H9 (cell line): ENCODE data around the gene STEAP2. TPM values are rescaled to one million over a fixed set of nuclear protein-coding genes. Genes with fewer than 3 reads are reported as not detected.

Source experiments
- DNase-seq: peaks from one replicate; pipeline ENCODE4 v3.0.0-alpha.2; 2017
- H2AFZ ChIP-seq: one replicate; pipeline ENCODE4 v1.6.1; 2013; ENCODE audit warnings: mild to moderate bottlenecking, low read length, control low read depth, moderate library complexity
- H2AK5ac ChIP-seq: 2 replicates; pipeline ENCODE4 v1.6.1; 2013; ENCODE audit warnings: low read length, control low read depth, mixed read lengths; ENCODE audit not compliant: insufficient read length
- H2BK120ac ChIP-seq: one replicate; pipeline ENCODE4 v1.6.1; 2013; ENCODE audit warnings: low read depth, mild to moderate bottlenecking, low read length, control low read depth, inconsistent platforms; ENCODE audit not compliant: poor library complexity, severe bottlenecking
- H2BK12ac ChIP-seq: 2 replicates; pipeline ENCODE4 v1.6.1; 2013; ENCODE audit warnings: low read length, control low read depth, mixed read lengths, low read depth; ENCODE audit not compliant: insufficient read length
- H2BK15ac ChIP-seq: 2 replicates; pipeline ENCODE4 v1.6.1; 2013; ENCODE audit warnings: low read depth, low read length, control low read depth
- H2BK20ac ChIP-seq: one replicate; pipeline ENCODE4 v1.6.1; 2013; ENCODE audit warnings: low read depth, mild to moderate bottlenecking, low read length, control low read depth, inconsistent platforms; ENCODE audit not compliant: poor library complexity, severe bottlenecking
- H2BK5ac ChIP-seq: 2 replicates; pipeline ENCODE4 v1.6.1; 2013; ENCODE audit warnings: low read length, control low read depth, mixed read lengths; ENCODE audit not compliant: insufficient read length
- H3K14ac ChIP-seq: 2 replicates; pipeline ENCODE4 v1.6.1; 2013; ENCODE audit warnings: low read length, control low read depth; ENCODE audit not compliant: insufficient read depth
- H3K18ac ChIP-seq: 2 replicates; pipeline ENCODE4 v1.6.1; 2013; ENCODE audit warnings: low read depth, mild to moderate bottlenecking, mixed read lengths, low read length, control low read depth; ENCODE audit not compliant: insufficient read length
- H3K23ac ChIP-seq: 2 replicates; pipeline ENCODE4 v1.6.1; 2013; ENCODE audit warnings: low read length, control low read depth, mixed read lengths, low read depth; ENCODE audit not compliant: insufficient read length
- H3K23me2 ChIP-seq: 2 replicates; pipeline ENCODE4 v1.6.1; 2013; ENCODE audit warnings: low read depth, mild to moderate bottlenecking, mixed read lengths, low read length, control low read depth; ENCODE audit not compliant: insufficient read length, poor library complexity, severe bottlenecking
- H3K27ac ChIP-seq: 2 replicates; pipeline ENCODE4 v1.5.1; 2013; ENCODE audit warnings: low read length, control low read depth, mixed read lengths, low read depth; ENCODE audit not compliant: insufficient read length
- H3K27me3 ChIP-seq: 2 replicates; pipeline ENCODE4 v1.6.1; 2013; ENCODE audit warnings: low read length, control low read depth, inconsistent platforms; ENCODE audit not compliant: insufficient read depth
- H3K4ac ChIP-seq: 2 replicates; pipeline ENCODE4 v1.6.1; 2013; ENCODE audit warnings: low read depth, mild to moderate bottlenecking, control low read depth, inconsistent platforms, low read length, moderate library complexity
- H3K4me1 ChIP-seq: 2 replicates; pipeline ENCODE4 v1.6.1; 2013; ENCODE audit warnings: low read length, control low read depth, inconsistent platforms; ENCODE audit not compliant: insufficient read depth
- H3K4me2 ChIP-seq: 2 replicates; pipeline ENCODE4 v1.6.1; 2013; ENCODE audit warnings: low read length, control low read depth, mixed read lengths; ENCODE audit not compliant: insufficient read length, insufficient read depth
- H3K56ac ChIP-seq: 2 replicates; pipeline ENCODE4 v1.6.1; 2013; ENCODE audit warnings: low read depth, mild to moderate bottlenecking, mixed read lengths, low read length, control low read depth; ENCODE audit not compliant: insufficient read length
- H3K79me1 ChIP-seq: 2 replicates; pipeline ENCODE4 v1.6.1; 2013; ENCODE audit warnings: low read depth, mild to moderate bottlenecking, moderate library complexity, low read length, control low read depth, inconsistent platforms; ENCODE audit not compliant: insufficient read depth, poor library complexity, severe bottlenecking
- H3K79me2 ChIP-seq: 2 replicates; pipeline ENCODE4 v1.6.1; 2013; ENCODE audit warnings: low read length, control low read depth, inconsistent platforms; ENCODE audit not compliant: insufficient read depth
- H3K9ac ChIP-seq: 2 replicates; pipeline ENCODE4 v1.6.1; 2013; ENCODE audit warnings: low read length, control low read depth, mixed read lengths; ENCODE audit not compliant: insufficient read length; ENCODE audit errors: extremely low read depth
- H3K9me3 ChIP-seq: one replicate; pipeline ENCODE4 v1.6.1; 2013; ENCODE audit warnings: low read depth, low read length, inconsistent platforms; ENCODE audit not compliant: control insufficient read depth
- H3T11ph ChIP-seq: one replicate; pipeline ENCODE4 v1.6.1; 2013; ENCODE audit warnings: mild to moderate bottlenecking, low read length, control low read depth, inconsistent platforms
- H4K20me1 ChIP-seq: one replicate; pipeline ENCODE4 v1.6.1; 2013; ENCODE audit not compliant: control insufficient read depth, insufficient read length, insufficient read depth
- H4K5ac ChIP-seq: 2 replicates; pipeline ENCODE4 v1.6.1; 2013; ENCODE audit warnings: low read depth, mild to moderate bottlenecking, mixed read lengths, low read length, control low read depth; ENCODE audit not compliant: insufficient read length
- H4K8ac ChIP-seq: replicated peaks from 2 replicates; pipeline ENCODE4 v1.6.1; 2013; ENCODE audit warnings: low read length, control low read depth, mixed read lengths, low read depth; ENCODE audit not compliant: insufficient read length
- H4K91ac ChIP-seq: 2 replicates; pipeline ENCODE4 v1.6.1; 2013; ENCODE audit warnings: low read depth, mild to moderate bottlenecking, moderate library complexity, mixed read lengths, low read length, control low read depth; ENCODE audit not compliant: insufficient read length
- H3K27ac Mint-ChIP-seq, 3 experiments: 2 replicates in 2 of 3; 3 replicates in 1 of 3; pipeline ENCODE4 v1.8.0; 2020 to 2021; ENCODE audit warnings: mixed read lengths in 3 of 3, mild to moderate bottlenecking in 1 of 3, moderate library complexity in 1 of 3
- H3K27me3 Mint-ChIP-seq: 2 replicates; pipeline ENCODE4 v1.8.0; 2021; ENCODE audit warnings: low read depth, mild to moderate bottlenecking, moderate library complexity, mixed read lengths
- H3K36me3 Mint-ChIP-seq, 3 experiments: 2 replicates in 2 of 3; 3 replicates in 1 of 3; pipeline ENCODE4 v1.8.0; 2020 to 2021; ENCODE audit warnings: low read depth in 3 of 3, mixed read lengths in 3 of 3; ENCODE audit not compliant: insufficient read depth in 1 of 3
- H3K4me1 Mint-ChIP-seq, 2 experiments: 2 replicates each; pipeline ENCODE4 v1.8.0; 2020; ENCODE audit warnings: mixed read lengths in 2 of 2
- H3K4me3 Mint-ChIP-seq, 2 experiments: 2 replicates in 1 of 2; 3 replicates in 1 of 2; pipeline ENCODE4 v1.8.0; 2020 to 2021; ENCODE audit warnings: mild to moderate bottlenecking in 2 of 2, mixed read lengths in 2 of 2, moderate library complexity in 1 of 2
- H3K9me3 Mint-ChIP-seq, 2 experiments: 2 replicates in 1 of 2; 3 replicates in 1 of 2; pipeline ENCODE4 v1.8.0; 2020; ENCODE audit warnings: mild to moderate bottlenecking in 2 of 2, mixed read lengths in 2 of 2, moderate library complexity in 1 of 2
- CTCF ChIP-seq: fragments of 200-600 bp; sonication (generic); conservative IDR thresholded peaks from 3 replicates; pipeline ENCODE4 v1.8.0; 2021; ENCODE audit warnings: antibody characterized with exemption, mild to moderate bottlenecking
- WGBS: extraction: QIAGEN DNeasy Blood & Tissue Kit; methylation state at CpG from one replicate; pipeline ENCODE4 v1.1.7; 2013; ENCODE audit warnings: missing lambda C conversion rate, low lambda C conversion rate, mixed read lengths; ENCODE audit not compliant: insufficient read length; ENCODE audit errors: extremely low coverage; 5-methylcytosine and 5-hydroxymethylcytosine counted together
- total RNA-seq: library from RNA; stranded (reverse); gene quantifications from 2 replicates; pipeline ENCODE4 v1.2.1, GENCODE V29; 2021

The STEAP2 gene
- total RNA-seq, 1 experiment from 2014 or later: 6.7 TPM

DNA sequence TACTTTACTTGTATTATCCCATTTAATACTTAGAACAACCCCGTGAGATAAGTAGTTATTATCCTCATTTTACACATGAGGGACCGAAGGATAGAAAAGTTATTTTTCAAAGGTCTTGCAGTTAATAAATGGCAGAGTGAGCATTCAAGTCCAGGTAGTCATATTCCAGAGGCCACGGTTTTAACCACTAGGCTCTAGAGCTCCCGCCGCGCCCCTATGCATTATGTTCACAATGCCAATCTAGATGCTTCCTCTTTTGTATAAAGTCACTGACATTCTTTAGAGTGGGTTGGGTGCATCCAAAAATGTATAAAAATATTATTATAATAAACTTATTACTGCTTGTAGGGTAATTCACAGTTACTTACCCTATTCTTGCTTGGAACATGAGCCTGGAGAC is 22.0 kb downstream of the STEAP2 start:
- Histone ChIP-seq H4K8ac (no peak overlapping the region), H3K79me2 (no peaks in the 10 kb centered on the region), H3K27ac (no peak overlapping the region), H3K18ac (no peak overlapping the region), H2BK120ac (no peak overlapping the region), H3K27me3 (no peaks in the 10 kb centered on the region), H3K23me2 (no peaks in the 10 kb centered on the region), H2BK20ac (no peak overlapping the region), H3K23ac (no peak overlapping the region), H3K4ac (no peak overlapping the region), H3K9me3 (no peaks in the 10 kb centered on the region), H2BK5ac (no peak overlapping the region), H3K4me1 (no peaks in the 10 kb centered on the region), H2BK15ac (no peak overlapping the region), H3K9ac (no peak overlapping the region), H4K91ac (no peak overlapping the region), H3K79me1 (no peaks in the 10 kb centered on the region), H3K56ac (no peak overlapping the region), H4K20me1 (no peaks in the 10 kb centered on the region), H4K5ac (no peak overlapping the region), H2AFZ (no peak overlapping the region), H2AK5ac (no peak overlapping the region), H3T11ph (no peak overlapping the region), H3K4me2 (no peak overlapping the region), H2BK12ac (no peak overlapping the region), H3K14ac (no peak overlapping the region)
- WGBS: no CpG with 5 or more reads among the region's 6 CpGs
- Mint-ChIP-seq H3K27ac (no peak overlapping the region), H3K4me1 (peaks cover 8% of the 10 kb centered on the region in 2 experiments), H3K4me3 (no peak overlapping the region), H3K36me3 (peaks cover 0 to 2% (median under 1%) of the 10 kb centered on the region in 3 experiments; a peak in 4 of 7 replicates), H3K9me3 (no peaks in the 10 kb centered on the region), H3K27me3 (no peaks in the 10 kb centered on the region)
- no peak for DNase-seq
- TF ChIP-seq CTCF: no peak
